ENCODE measurements around the gene LRRC42. TPM values are rescaled to one million over a fixed set of nuclear protein-coding genes. Genes with fewer than 3 reads are reported as not detected.

LRRC42 gene
- total RNA-seq, 1 experiment from 2014 or later = 17.6 TPM

GRCh38 chr1:53938136-53938830 is 7.9 kb upstream of the LRRC42 start:
- DNase-seq (ENCODE audit: extremely low read depth, low read depth) = no peak

GRCh38 chr1:53942127-53942957 is 3.8 kb upstream of the LRRC42 start:
- no peak for DNase-seq (ENCODE audit: extremely low read depth, low read depth)

GRCh38 chr1:53943090-53943489 is 3.1 kb upstream of the LRRC42 start:
- DNase-seq (ENCODE audit: extremely low read depth, low read depth) = no peak

DNA sequence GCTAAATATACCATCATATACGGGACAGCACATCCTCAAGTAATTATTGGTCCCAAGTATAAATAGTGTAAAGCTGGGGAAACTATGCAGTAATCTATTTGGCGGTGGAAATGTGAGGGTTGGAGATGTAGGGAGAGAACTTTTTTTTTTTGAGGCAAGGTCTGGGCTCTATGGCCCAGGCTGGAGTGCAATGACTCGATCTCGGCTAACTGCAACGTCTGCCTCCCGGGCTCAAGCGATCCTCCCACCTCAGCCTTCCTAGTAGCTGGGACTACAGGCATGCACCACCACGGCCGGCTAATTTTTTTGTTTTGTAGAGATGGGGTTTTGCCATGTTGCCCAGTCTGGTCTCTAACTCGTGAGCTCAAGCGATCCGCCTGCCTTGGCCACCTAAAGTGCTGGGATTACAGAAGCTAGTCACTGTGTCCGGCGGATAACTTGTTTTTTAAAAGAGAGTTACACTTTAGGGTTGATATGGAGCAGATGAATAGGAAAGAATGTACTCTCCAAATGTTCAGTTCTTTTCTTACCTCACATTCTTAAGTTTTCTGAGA is 2.6 kb upstream of the LRRC42 start:
- DNase-seq (ENCODE audit: extremely low read depth, low read depth) = no peak

DNA sequence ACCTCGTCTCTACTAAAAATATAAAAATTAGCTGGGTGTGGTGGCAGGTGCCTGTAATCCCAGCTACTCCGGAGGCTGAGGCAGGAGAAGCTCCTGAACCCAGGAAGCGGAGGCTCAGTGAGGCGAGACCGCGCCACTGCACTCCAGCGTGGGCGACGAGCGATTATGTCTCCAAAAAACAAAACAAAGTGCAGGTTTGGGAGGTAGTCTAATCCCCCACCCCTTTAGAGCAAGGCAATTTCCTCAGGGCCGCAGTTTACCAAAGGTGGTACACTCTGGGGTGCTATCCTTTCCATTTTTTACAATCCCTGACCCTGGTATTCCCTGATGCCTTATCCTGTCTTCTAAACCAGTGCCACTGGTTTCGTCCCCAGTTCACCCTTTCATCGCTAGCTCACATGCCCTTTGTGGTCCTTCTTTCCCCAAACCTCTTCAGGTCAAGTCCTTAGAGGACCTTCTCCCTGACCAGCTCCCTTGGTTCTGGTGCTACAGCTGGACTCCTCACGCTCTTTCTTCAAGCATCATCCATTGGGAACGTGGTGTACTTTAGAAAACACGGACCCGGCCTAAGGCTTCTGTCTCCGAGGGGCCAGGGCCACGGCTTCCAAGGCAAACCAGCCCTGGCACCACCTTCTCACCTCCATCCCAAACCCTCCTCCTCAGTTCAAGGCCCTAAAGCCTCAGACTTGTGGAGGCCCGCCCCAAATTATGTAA is 1.5 kb upstream of the LRRC42 start:
- DNase-seq (ENCODE audit: extremely low read depth, low read depth) = no peak

DNA sequence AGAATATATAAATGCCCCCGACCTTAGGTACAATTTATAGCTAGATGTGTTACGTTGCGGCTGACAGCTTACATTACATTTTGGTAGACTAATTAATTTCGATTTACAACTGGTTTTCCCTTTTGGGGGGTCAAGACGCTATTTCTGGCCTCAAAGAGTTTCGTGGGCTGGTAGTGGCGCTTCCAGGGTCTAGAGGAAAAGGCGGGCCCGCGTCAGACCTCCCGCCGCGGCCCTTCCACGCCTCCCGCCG is 1.0 kb upstream of the LRRC42 start:
- DNase-seq (ENCODE audit: extremely low read depth, low read depth) = no peak

GRCh38 chr1:53945433-53946251 is 508 bp upstream of the LRRC42 start, which contains the start of gene IFT25:
Gene IFT25, minus strand, starts transcription at chr1:53945699. Its CDS starts 5,617 bp downstream, at chr1:53940082.
- peak; percentile 89 for DNase-seq (ENCODE audit: extremely low read depth, low read depth)

GRCh38 chr1:53947172-53947907 is 1.2 kb downstream of the LRRC42 start:
- no peak for DNase-seq (ENCODE audit: extremely low read depth, low read depth)

DNA sequence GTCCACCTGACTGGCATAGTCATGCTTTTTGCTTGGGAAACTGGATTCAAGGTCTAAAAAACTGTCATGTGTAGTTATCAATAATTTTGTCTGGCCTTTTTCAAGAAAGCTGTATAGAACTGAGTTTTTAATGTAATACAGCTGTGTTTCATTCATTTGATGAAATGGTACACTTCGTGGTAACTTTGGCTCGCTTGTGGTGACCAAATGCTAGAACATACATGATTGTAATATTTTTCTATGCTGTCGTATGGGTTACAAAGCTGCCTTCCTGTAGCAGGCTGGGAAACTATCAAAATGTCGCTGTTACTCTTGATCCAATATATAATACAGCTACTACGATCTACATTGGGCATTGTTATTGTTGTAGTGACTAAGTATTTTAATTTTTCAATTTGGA is 2.1 kb downstream of the LRRC42 start:
- no peak for DNase-seq (ENCODE audit: extremely low read depth, low read depth)

DNA sequence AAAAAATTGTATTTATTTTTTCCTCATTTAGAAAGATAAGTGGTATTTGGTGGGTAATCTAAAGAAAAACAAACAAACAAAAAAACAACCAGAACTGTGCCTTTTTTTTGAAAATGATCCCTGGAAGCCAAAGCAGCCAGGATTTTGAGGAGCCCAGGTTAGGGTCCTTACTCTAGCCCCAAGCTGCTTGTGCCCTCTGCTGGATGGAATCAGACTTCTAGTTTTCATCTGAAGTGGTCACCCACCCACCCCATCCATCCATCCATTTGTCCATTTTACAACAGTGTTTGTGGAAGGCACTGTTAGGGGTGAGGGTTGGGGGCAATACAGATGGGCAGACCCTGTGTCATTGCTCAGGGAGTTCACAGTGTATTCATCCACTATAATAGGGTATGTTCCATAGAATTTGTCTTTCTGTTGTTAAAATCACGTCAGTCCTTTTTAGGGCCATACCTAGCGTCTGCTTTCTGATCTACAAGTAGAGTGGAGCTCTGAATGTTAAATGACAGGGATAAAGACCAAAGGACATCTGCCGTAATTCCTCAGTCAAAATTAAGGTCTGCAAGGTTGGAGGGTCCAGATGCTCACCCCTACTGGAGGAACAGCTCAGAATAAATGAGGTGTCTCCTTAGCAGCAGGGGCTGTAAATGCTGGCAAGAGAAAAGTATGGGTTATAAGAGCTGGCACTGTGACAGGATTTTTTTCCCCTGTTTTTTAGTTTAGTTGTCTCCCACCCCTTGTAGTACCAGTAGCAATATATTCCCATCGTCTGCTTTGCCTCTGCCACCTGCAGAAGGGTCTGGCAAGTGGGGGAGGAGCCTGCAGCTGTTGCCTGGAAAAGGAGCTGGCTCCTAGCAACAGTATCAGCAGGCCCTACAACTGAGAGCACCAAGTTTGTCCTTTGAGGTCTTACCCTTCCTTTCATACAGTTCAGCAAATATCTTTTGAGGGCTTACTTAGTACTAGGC is 3.2 kb downstream of the LRRC42 start:
- peak; percentile 15 for DNase-seq (ENCODE audit: extremely low read depth, low read depth)

DNA sequence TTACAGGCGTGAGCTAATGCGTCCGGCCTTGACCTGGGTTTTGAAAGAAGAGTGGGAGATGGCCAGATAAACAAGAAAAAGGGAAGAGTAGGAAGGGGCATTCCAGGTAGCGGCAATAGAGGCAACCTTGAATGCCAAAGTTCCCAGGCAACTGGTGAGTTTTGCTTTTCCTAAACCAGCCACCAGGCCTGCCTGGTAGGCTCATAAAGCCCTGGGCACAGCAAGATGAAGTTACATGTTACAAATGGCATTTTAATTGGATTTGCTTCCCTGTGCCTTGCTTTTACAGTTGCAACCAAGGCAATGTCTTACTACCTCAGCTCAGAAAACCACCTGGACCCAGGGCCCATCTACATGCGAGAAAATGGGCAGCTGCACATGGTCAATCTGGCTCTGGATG is 5.5 kb downstream of the LRRC42 start:
- no peak for DNase-seq (ENCODE audit: extremely low read depth, low read depth)

- DNase-seq (ENCODE audit: extremely low read depth, low read depth) = no peak
These were observed 8.0 kb downstream of the LRRC42 start for GRCh38 chr1:53954128-53954527.

DNA sequence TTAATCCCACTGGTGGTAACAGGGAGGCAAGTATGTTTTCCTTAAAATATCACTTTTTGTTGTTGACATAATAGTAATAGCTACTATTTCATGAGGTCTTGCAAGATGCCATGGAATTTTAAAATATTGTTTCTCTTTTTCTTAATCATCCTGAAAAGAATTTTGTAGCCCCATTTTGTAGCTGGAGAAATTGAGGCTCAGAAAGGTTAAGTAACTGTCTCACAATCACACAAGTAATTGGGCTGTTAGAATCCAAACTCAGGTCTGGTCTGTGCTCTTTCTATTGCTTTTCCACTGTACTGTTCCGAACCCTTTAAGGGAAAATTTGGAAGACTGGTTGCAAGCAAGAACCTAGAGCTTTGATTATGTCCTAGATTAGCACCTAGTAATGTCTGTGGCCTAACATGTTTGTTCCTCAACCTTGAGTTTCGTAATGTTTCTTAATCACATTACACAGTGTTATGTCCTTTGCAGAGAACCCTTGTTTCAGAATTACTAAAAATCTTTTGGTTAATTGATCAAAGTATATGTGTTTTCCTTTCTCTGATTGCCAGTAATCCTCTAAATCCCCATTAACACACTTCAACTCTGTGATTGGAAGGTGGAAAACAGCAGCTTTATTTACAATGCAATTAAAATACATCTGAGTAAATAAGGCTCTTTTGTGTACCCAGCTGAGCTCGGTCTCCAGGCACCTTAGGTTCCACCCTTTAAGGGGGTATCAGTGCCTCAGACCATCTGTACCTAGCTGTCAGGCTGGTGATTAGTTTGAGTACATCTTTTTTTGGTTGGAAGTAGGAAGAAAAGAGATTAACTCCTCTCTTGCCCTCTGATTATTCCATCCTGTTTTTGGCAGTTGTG is 10.4 kb downstream of the LRRC42 start:
- no peak for DNase-seq (ENCODE audit: extremely low read depth, low read depth)

DNA sequence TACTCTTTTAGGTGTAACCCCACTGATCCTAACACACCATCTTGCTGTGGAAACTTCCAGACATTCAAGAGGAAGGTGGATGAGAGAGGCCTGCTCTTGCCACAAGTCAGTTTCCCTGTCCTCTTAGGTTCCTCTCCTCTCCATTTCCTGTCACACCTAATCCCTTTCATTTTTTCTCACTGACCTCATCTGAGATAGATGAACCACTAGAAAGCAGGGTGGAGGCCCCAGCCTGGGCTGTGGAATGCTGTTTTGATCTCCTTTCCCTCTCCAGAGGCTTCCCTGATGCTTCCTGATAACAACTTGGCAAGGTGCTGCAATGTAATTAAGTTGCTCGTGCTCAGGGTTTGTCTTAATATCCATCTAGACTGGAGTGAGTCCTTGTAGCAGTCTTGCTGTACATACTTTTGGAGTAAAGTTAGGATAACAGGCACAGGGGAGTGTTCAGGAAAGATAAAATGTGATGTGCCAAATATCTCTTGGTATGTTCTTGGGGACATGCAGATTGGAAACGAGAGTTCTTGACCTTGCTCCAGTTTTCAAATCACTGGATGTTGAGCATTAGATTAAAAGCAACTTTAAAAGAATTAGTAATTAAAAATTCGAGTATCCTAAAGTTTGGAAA is 11.2 kb downstream of the LRRC42 start:
- no peak for DNase-seq (ENCODE audit: extremely low read depth, low read depth)

DNA sequence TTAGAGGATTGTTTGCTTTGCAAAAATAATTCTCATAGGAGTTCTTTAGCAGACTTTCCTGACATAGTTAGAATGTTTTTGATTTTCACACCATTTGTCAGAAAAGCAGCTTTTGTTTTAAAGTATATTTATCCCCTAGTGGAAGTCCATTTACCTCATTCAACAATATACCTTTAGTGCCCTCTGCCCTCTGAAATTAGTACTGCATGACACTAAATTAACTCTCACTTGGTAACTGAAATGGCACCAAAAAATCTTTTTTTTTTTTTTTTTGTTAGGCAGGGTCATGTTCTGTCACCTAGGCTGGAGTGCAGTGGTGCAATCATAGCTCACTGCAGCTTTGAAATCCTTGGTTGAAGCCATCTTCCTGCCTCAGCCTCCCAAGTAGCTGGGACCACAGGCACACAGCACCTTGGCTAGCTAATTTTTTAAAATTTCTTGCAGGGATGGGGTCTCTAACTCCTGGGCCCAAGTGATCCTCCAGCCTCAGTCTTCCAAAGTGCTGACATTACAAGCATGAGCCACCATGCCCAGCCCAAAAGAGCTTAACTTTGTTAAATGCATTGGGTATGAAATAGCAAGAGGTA is 13.6 kb downstream of the LRRC42 start:
- DNase-seq (ENCODE audit: extremely low read depth, low read depth) = peak; percentile 18

DNA sequence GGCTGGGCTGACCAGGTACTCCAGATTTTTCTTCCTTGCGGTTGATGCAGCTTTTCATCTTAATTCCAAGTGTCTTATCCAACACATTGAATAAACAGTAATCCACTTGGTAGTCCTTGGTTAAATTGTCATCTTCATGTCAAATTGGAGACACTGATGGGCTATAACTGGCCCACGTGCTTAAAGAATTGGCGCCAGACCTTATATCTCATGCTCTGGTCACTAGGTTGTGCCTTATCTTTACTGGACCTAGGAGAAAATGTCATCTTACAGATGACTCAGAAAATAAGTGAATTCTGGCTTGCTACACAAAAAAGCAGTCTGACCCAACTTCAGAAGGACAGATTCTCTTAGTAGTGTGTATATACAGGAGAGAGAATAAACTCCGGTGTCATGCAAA is 16.2 kb downstream of the LRRC42 start:
- DNase-seq (ENCODE audit: extremely low read depth, low read depth) = no peak

GRCh38 chr1:53963460-53963859 is 17.3 kb downstream of the LRRC42 start:
- no peak for DNase-seq (ENCODE audit: extremely low read depth, low read depth)
